ENCODE results near the gene PRKAA1. TPM values are rescaled to one million over a fixed set of nuclear protein-coding genes. Genes with fewer than 3 reads are reported as not detected.

Gene PRKAA1
- total RNA-seq, 2 donors from 2014 or later, result 56.6 to 158 TPM

- ATAC-seq (ENCODE audit: insufficient number of reproducible peaks, low FRiP score, low read depth) (no peak), DNase-seq (ENCODE audit: low spot score) (no peak)
- TF ChIP-seq CTCF (IDR thresholded peaks at IDR 0.05), result no peak
- Histone ChIP-seq H3K36me3 (no peaks in the 10 kb centered on the region), H3K9me3 (no peaks in the 10 kb centered on the region), H3K4me1 (ENCODE audit: control insufficient read depth in 1 of 2, low read depth in 2 of 2) (peaks cover 9 to 17% of the 10 kb centered on the region in 2 donors), H3K27ac (peak overlapping the region; percentile 79 to 92), H3K4me3 (peak overlapping the region; percentile 81), H3K27me3 (replicated peaks; ENCODE audit: insufficient read depth) (no peaks in the 10 kb centered on the region)
These were observed 43.6 kb downstream of the PRKAA1 start for GRCh38 chr5:40754381-40755092.

- no peak for TF ChIP-seq CTCF (IDR thresholded peaks at IDR 0.05)
- Histone ChIP-seq H3K27ac (no peak overlapping the region), H3K4me1 (ENCODE audit: control insufficient read depth in 1 of 2, low read depth in 2 of 2) (peaks cover 0 to 10% of the 10 kb centered on the region in 2 donors), H3K36me3 (peaks cover 10% of the 10 kb centered on the region), H3K4me3 (no peak overlapping the region), H3K27me3 (replicated peaks; ENCODE audit: insufficient read depth) (no peaks in the 10 kb centered on the region), H3K9me3 (no peaks in the 10 kb centered on the region)
- DNase-seq (ENCODE audit: low spot score) (no peak), ATAC-seq (ENCODE audit: insufficient number of reproducible peaks, low FRiP score, low read depth) (no peak)
These were observed 51.5 kb downstream of the PRKAA1 start for GRCh38 chr5:40746703-40747102.

GRCh38 chr5:40743771-40744170, 54.4 kb downstream of the PRKAA1 start:
- DNase-seq (ENCODE audit: low spot score) (no peak), ATAC-seq (ENCODE audit: insufficient number of reproducible peaks, low FRiP score, low read depth) (no peak)
- Histone ChIP-seq H3K36me3 (peaks cover 22% of the 10 kb centered on the region), H3K4me1 (ENCODE audit: control insufficient read depth in 1 of 2, low read depth in 2 of 2) (peaks cover 0 to 10% of the 10 kb centered on the region in 2 donors), H3K4me3 (no peak overlapping the region), H3K27me3 (replicated peaks; ENCODE audit: insufficient read depth) (no peaks in the 10 kb centered on the region), H3K27ac (no peak overlapping the region), H3K9me3 (no peaks in the 10 kb centered on the region)
- no peak for TF ChIP-seq CTCF (IDR thresholded peaks at IDR 0.05)

- DNase-seq (ENCODE audit: low spot score), result no peak
- H3K9me3 ChIP-seq, result no peaks in the 10 kb centered on the region
- TF ChIP-seq CTCF (IDR thresholded peaks at IDR 0.05), result no peak
These were observed 59.7 kb downstream of the PRKAA1 start for GRCh38 chr5:40738502-40738901.

GRCh38 chr5:40736103-40736875, 61.9 kb downstream of the PRKAA1 start:
- H3K36me3 ChIP-seq, result peaks cover 8% of the 10 kb centered on the region
- peak; percentile 57 for TF ChIP-seq CTCF (IDR thresholded peaks at IDR 0.05)
- no peak for ATAC-seq (ENCODE audit: insufficient number of reproducible peaks, low FRiP score, low read depth)

More at GRCh38 chr5:40738502-40738901, 59.7 kb downstream of the PRKAA1 start:
- Histone ChIP-seq H3K36me3 (peaks cover 13% of the 10 kb centered on the region), H3K27me3 (replicated peaks; ENCODE audit: insufficient read depth) (no peaks in the 10 kb centered on the region), H3K4me1 (ENCODE audit: control insufficient read depth in 1 of 2, low read depth in 2 of 2) (peaks cover 5 to 26% of the 10 kb centered on the region in 2 donors), H3K27ac (no peak overlapping the region), H3K4me3 (no peak overlapping the region)
- no peak for ATAC-seq (ENCODE audit: insufficient number of reproducible peaks, low FRiP score, low read depth)

More at GRCh38 chr5:40736103-40736875, 61.9 kb downstream of the PRKAA1 start:
- Histone ChIP-seq H3K4me1 (ENCODE audit: control insufficient read depth in 1 of 2, low read depth in 2 of 2) (peaks cover 5 to 26% of the 10 kb centered on the region in 2 donors), H3K27ac (no peak overlapping the region), H3K9me3 (no peaks in the 10 kb centered on the region), H3K4me3 (no peak overlapping the region), H3K27me3 (replicated peaks; ENCODE audit: insufficient read depth) (no peaks in the 10 kb centered on the region)
- DNase-seq (ENCODE audit: low spot score), result no peak
